Caco-2 (cell line): ENCODE results near the gene INTS12. TPM values are rescaled to one million over a fixed set of nuclear protein-coding genes. Genes with fewer than 3 reads are reported as not detected.
"Not testable (repeated sequence)": the region's sequence is repeated elsewhere in the genome, so short reads cannot be mapped to it uniquely, and the experiment has no call there.

ENCODE experiments used
- BruUV-seq: library from RNA; stranded (reverse); fragments of 400-500 nt; replicated peaks from 2 replicates; lab custom pipeline; 2021; lab: Mats Ljungman, UMichigan
- CTCF ChIA-PET: fragments of 300-600 bp; sonication (Branson Sonifier 250); formaldehyde crosslinking; loops from one replicate; lab custom pipeline; 2022; ENCODE audit warnings: antibody characterized with exemption; lab: Charles Lee
- POLR2A ChIA-PET: fragments of 300-600 bp; sonication (Branson Sonifier 250); formaldehyde crosslinking; loops from one replicate; lab custom pipeline; 2022; ENCODE audit warnings: antibody characterized with exemption; lab: Charles Lee
- DNase-seq, 2 experiments: peaks; one replicate each; pipeline versions ENCODE4 v3.0.0 to v3.0.0-alpha.2; 2020 to 2022
- H3K27me3 ChIP-seq: replicated peaks from 2 replicates; pipeline ENCODE4 v1.6.0; 2011; ENCODE audit warnings: low read length; ENCODE audit not compliant: control insufficient read depth, insufficient read depth
- H3K36me3 ChIP-seq: 2 replicates; pipeline ENCODE4 v1.5.1; 2011; ENCODE audit warnings: low read length; ENCODE audit not compliant: control insufficient read depth, insufficient read depth
- H3K4me1 ChIP-seq: fragments of 250-450 bp; sonication (Bioruptor Pico); 2 replicates; pipeline ENCODE4 v1.5.1; 2020; ENCODE audit warnings: mild to moderate bottlenecking
- H3K4me3 ChIP-seq: 2 replicates; pipeline ENCODE4 v1.5.1; 2011; ENCODE audit warnings: low read depth, mild to moderate bottlenecking, control low read depth, low read length
- H3K9me3 ChIP-seq: fragments of 250-450 bp; sonication (Bioruptor Pico); 2 replicates; pipeline ENCODE4 v1.5.1; 2020; ENCODE audit warnings: mild to moderate bottlenecking, moderate library complexity
- H3K27ac Mint-ChIP-seq: one replicate; pipeline ENCODE4 v1.8.0; 2022; ENCODE audit warnings: mixed read lengths; ENCODE audit not compliant: unreplicated experiment
- H3K27me3 Mint-ChIP-seq: one replicate; pipeline ENCODE4 v1.8.0; 2022; ENCODE audit warnings: mixed read lengths; ENCODE audit not compliant: insufficient read depth, unreplicated experiment
- H3K36me3 Mint-ChIP-seq: one replicate; pipeline ENCODE4 v1.8.0; 2022; ENCODE audit warnings: mild to moderate bottlenecking, mixed read lengths; ENCODE audit not compliant: insufficient read depth, unreplicated experiment
- H3K4me1 Mint-ChIP-seq: one replicate; pipeline ENCODE4 v1.8.0; 2022; ENCODE audit warnings: low read depth, mixed read lengths; ENCODE audit not compliant: unreplicated experiment
- H3K4me3 Mint-ChIP-seq: one replicate; pipeline ENCODE4 v1.8.0; 2022; ENCODE audit warnings: mild to moderate bottlenecking, moderate library complexity, mixed read lengths; ENCODE audit not compliant: unreplicated experiment
- H3K9me3 Mint-ChIP-seq: one replicate; pipeline ENCODE4 v1.8.0; 2022; ENCODE audit warnings: mixed read lengths; ENCODE audit not compliant: unreplicated experiment
- intact Hi-C: fragments of 100-400 bp; cut with micrococcal nuclease; formaldehyde crosslinking; loops from one replicate; pipeline ENCODE4 v1.10.0; 2022; ENCODE audit not compliant: unreplicated experiment
- total RNA-seq: library from RNA; stranded (reverse); gene quantifications from 2 replicates; pipeline ENCODE4 v1.2.3, GENCODE V29; 2022
- TF ChIP-seq, protein P1 (sequence below), 2 experiments: fragments of 200-600 bp in 1 of 2; IDR thresholded peaks; 1 replicate in 1 of 2; 2 replicates in 1 of 2; pipeline versions ENCODE4 v1.5.1 to v1.8.0; 2011 to 2022; ENCODE audit warnings: antibody characterized with exemption in 1 of 2, control low read depth in 1 of 2, inconsistent platforms in 1 of 2, low read depth in 1 of 2, low read length in 1 of 2, mild to moderate bottlenecking in 1 of 2, moderate library complexity in 1 of 2; ENCODE audit not compliant: insufficient read depth in 1 of 2, severe bottlenecking in 1 of 2, unreplicated experiment in 1 of 2

Gene INTS12
- total RNA-seq, 1 experiment from 2014 or later: 16.1 TPM

DNA sequence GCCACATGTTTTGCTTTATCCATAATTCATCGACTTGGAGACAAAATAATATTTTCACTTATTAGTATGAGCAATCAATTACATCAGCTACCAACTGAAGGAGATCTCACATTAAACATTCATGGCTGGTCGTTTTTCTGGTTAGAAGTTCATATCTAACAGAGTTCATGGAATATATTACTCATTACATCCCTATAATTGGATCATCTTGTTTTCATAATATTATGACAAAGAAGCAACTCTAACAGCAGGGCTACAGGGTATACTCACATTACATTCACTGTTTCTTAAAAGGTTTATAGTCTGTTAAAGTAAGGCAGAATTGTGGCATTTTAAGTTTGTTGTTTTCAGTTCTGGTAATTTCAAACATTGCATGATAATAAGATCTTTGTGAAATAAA, 33.1 kb upstream of the INTS12 start:
- no TSS peak for BruUV-seq
- intact Hi-C loops: no loop called here
- Histone ChIP-seq H3K27me3 (no peaks in the 10 kb centered on the region), H3K4me3 (no peak overlapping the region), H3K9me3 (peaks cover 9% of the 10 kb centered on the region), H3K4me1 (no peaks in the 10 kb centered on the region), H3K36me3 (no peaks in the 10 kb centered on the region)
- no peak for DNase-seq
- ChIA-PET CTCF (no interaction called here), POLR2A (no interaction called here)
- H3K4me3 Mint-ChIP-seq: no peak overlapping the region
- peaks cover 4% of the 10 kb centered on the region for H3K4me1 Mint-ChIP-seq
- H3K27me3 Mint-ChIP-seq: no peaks in the 10 kb centered on the region
- H3K9me3 Mint-ChIP-seq: peaks cover 18% of the 10 kb centered on the region
- H3K27ac Mint-ChIP-seq: no peak overlapping the region
- peaks cover 21% of the 10 kb centered on the region for H3K36me3 Mint-ChIP-seq
- TF ChIP-seq, protein P1, sequence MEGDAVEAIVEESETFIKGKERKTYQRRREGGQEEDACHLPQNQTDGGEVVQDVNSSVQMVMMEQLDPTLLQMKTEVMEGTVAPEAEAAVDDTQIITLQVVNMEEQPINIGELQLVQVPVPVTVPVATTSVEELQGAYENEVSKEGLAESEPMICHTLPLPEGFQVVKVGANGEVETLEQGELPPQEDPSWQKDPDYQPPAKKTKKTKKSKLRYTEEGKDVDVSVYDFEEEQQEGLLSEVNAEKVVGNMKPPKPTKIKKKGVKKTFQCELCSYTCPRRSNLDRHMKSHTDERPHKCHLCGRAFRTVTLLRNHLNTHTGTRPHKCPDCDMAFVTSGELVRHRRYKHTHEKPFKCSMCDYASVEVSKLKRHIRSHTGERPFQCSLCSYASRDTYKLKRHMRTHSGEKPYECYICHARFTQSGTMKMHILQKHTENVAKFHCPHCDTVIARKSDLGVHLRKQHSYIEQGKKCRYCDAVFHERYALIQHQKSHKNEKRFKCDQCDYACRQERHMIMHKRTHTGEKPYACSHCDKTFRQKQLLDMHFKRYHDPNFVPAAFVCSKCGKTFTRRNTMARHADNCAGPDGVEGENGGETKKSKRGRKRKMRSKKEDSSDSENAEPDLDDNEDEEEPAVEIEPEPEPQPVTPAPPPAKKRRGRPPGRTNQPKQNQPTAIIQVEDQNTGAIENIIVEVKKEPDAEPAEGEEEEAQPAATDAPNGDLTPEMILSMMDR (IDR thresholded peaks at IDR 0.05; ENCODE audit: insufficient read depth in 1 of 2, low read depth in 1 of 2, low read length in 1 of 2, severe bottlenecking in 1 of 2, unreplicated experiment in 1 of 2): no peak

DNA sequence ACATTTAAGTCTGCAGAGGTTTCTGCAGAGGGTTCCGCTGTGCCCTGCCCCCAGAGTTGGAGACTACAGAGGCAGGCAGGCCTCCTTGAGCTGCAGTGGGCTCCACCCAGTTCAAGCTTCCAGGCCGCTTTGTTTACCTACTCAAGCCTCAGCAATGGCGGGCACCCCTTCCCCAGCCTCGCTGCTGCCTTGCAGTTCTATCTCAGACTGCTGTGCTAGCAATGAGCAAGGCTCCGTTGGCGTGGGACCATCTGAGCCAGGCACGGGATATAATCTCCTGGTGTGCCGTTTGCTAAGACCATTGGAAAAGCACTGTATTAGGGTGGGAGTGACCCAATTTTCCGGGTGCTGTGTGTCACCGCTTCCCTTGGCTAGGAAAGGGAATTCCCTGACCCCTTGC, 26.7 kb upstream of the INTS12 start:
- H3K27me3 ChIP-seq, H3K4me1 Mint-ChIP-seq, H3K36me3 ChIP-seq, H3K27me3 Mint-ChIP-seq, POLR2A ChIA-PET, CTCF ChIA-PET, H3K9me3 ChIP-seq, H3K4me3 ChIP-seq, H3K4me1 ChIP-seq, DNase-seq, intact Hi-C loops, H3K4me3 Mint-ChIP-seq, H3K27ac Mint-ChIP-seq, BruUV-seq: not testable (repeated sequence)
- Mint-ChIP-seq H3K9me3 (peaks cover 20% of the 10 kb centered on the region), H3K36me3 (peaks cover 28% of the 10 kb centered on the region)

DNA sequence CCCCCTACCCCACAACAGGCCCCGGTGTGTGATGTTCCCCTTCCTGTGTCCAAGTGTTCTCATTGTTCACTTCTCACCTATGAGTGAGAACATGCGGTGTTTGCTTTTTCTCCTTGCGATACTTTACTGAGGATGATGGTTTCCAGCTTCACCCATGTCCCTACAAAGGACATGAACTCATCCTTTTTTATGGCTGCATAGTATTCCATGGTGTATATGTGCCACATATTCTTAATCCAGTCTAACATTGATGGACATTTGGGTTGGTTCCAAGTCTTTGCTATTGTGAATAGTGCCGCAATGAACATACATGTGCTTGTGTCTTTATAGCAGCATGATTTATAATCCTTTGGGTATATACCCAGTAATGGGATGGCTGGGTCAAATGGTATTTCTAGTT, 21.4 kb upstream of the INTS12 start:
- H3K4me1 ChIP-seq, intact Hi-C loops, H3K27me3 ChIP-seq, H3K36me3 ChIP-seq, CTCF ChIA-PET, H3K27ac Mint-ChIP-seq, H3K4me3 Mint-ChIP-seq, BruUV-seq, POLR2A ChIA-PET, H3K4me1 Mint-ChIP-seq, DNase-seq, H3K9me3 Mint-ChIP-seq, H3K36me3 Mint-ChIP-seq, H3K27me3 Mint-ChIP-seq, H3K4me3 ChIP-seq, H3K9me3 ChIP-seq: not testable (repeated sequence)

DNA sequence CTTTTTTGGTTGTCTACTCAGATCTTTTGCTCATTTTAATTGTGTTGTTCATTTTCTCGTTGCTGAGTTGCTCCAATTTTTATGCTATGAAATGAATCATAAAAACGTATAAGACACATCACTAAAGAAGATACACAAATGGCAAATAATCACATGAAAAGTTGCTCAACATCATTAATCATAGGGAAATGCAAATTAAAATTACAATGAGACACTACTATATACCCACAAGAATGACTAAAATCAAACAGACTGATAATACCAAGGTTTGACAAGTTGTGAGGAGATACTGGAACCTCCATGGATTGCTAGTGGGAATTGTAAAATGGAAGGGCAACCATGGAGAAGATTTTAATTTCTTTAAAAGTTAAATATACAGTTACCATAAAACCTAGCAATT, 17.1 kb upstream of the INTS12 start:
- ChIA-PET CTCF (no interaction called here), POLR2A (no interaction called here)
- Mint-ChIP-seq H3K4me3 (no peak overlapping the region), H3K36me3 (peaks cover 9% of the 10 kb centered on the region), H3K27me3 (no peaks in the 10 kb centered on the region), H3K27ac (no peak overlapping the region), H3K9me3 (no peaks in the 10 kb centered on the region), H3K4me1 (no peaks in the 10 kb centered on the region)
- Histone ChIP-seq H3K4me3 (no peak overlapping the region), H3K9me3 (no peaks in the 10 kb centered on the region), H3K4me1 (no peaks in the 10 kb centered on the region), H3K27me3 (no peaks in the 10 kb centered on the region), H3K36me3 (no peaks in the 10 kb centered on the region)
- TF ChIP-seq, protein P1 (IDR thresholded peaks at IDR 0.05; ENCODE audit: insufficient read depth in 1 of 2, low read depth in 1 of 2, low read length in 1 of 2, severe bottlenecking in 1 of 2, unreplicated experiment in 1 of 2): no peak
- no TSS peak for BruUV-seq
- no peak for DNase-seq
- intact Hi-C loops: no loop called here
